ENCODE data around the gene LAMA4.
"Not testable (repeated sequence)": the region's sequence is repeated elsewhere in the genome, so short reads cannot be mapped to it uniquely, and the experiment has no call there.

Gene LAMA4

GRCh38 chr6:112209131-112209530, 45.2 kb downstream of the LAMA4 start:
- no peak for DNase-seq (ENCODE audit: low read depth, low spot score)
- WGBS (ENCODE audit: insufficient coverage, insufficient read length) = no CpG with 5 or more reads among the region's 2 CpGs
- Histone ChIP-seq H3K27me3 (ENCODE audit: control insufficient read depth, insufficient read depth, low read length) (no peaks in the 10 kb centered on the region), H3K27ac (ENCODE audit: low read length) (no peak overlapping the region), H3K36me3 (ENCODE audit: control insufficient read depth, insufficient read depth, low read length) (no peaks in the 10 kb centered on the region), H3K4me1 (ENCODE audit: control insufficient read depth, insufficient read depth, low read length) (no peaks in the 10 kb centered on the region; the same call in 1 of the 2 replicates), H3K4me3 (ENCODE audit: low read length) (no peak overlapping the region), H3K9me3 (ENCODE audit: control insufficient read depth, insufficient read depth, low read length) (no peaks in the 10 kb centered on the region)

GRCh38 chr6:112207776-112208175, 46.6 kb downstream of the LAMA4 start:
- Histone ChIP-seq H3K27ac (ENCODE audit: low read length) (no peak overlapping the region), H3K4me3 (ENCODE audit: low read length) (no peak overlapping the region), H3K4me1 (ENCODE audit: control insufficient read depth, insufficient read depth, low read length) (no peaks in the 10 kb centered on the region; the same call in 1 of the 2 replicates), H3K36me3 (ENCODE audit: control insufficient read depth, insufficient read depth, low read length) (no peaks in the 10 kb centered on the region), H3K27me3 (ENCODE audit: control insufficient read depth, insufficient read depth, low read length) (no peaks in the 10 kb centered on the region), H3K9me3 (ENCODE audit: control insufficient read depth, insufficient read depth, low read length) (no peaks in the 10 kb centered on the region)
- no CpG with 5 or more reads among the region's 2 CpGs for WGBS (ENCODE audit: insufficient coverage, insufficient read length)
- DNase-seq (ENCODE audit: low read depth, low spot score) = no peak

DNA sequence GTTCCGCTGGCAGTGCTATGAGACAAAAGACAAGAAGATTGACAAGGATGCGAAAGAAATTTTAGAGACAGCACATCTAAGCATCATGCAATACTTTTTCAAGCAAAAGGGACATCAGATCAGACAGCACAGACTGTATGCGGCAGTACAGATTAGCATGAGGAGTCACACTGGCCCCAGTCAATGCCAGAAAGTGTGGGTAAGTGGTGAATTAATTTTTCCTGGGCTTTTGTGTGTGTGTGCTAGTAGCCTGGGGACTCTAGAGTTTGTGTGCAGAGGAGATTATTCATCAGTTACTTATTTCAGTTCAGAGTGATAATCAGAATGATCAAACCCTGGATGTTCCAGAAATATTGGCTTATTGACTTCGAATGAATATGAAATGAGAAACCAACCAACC, 47.2 kb downstream of the LAMA4 start:
- Histone ChIP-seq H3K27ac (ENCODE audit: low read length) (no peak overlapping the region), H3K36me3 (ENCODE audit: control insufficient read depth, insufficient read depth, low read length) (no peaks in the 10 kb centered on the region), H3K4me3 (ENCODE audit: low read length) (no peak overlapping the region), H3K4me1 (ENCODE audit: control insufficient read depth, insufficient read depth, low read length) (no peaks in the 10 kb centered on the region; the same call in 1 of the 2 replicates), H3K9me3 (ENCODE audit: control insufficient read depth, insufficient read depth, low read length) (no peaks in the 10 kb centered on the region), H3K27me3 (ENCODE audit: control insufficient read depth, insufficient read depth, low read length) (no peaks in the 10 kb centered on the region)
- WGBS (ENCODE audit: insufficient coverage, insufficient read length) = no CpG with 5 or more reads among the region's 4 CpGs
- DNase-seq (ENCODE audit: low read depth, low spot score) = no peak

- Histone ChIP-seq H3K27ac (ENCODE audit: low read length) (no peak overlapping the region), H3K27me3 (ENCODE audit: control insufficient read depth, insufficient read depth, low read length) (no peaks in the 10 kb centered on the region), H3K36me3 (ENCODE audit: control insufficient read depth, insufficient read depth, low read length) (no peaks in the 10 kb centered on the region), H3K4me1 (ENCODE audit: control insufficient read depth, insufficient read depth, low read length) (no peaks in the 10 kb centered on the region; the same call in 1 of the 2 replicates), H3K9me3 (ENCODE audit: control insufficient read depth, insufficient read depth, low read length) (no peaks in the 10 kb centered on the region), H3K4me3 (ENCODE audit: low read length) (no peak overlapping the region)
- DNase-seq (ENCODE audit: low read depth, low spot score) = no peak
Measured at GRCh38 chr6:112206110-112206458, 48.3 kb downstream of the LAMA4 start.

DNA sequence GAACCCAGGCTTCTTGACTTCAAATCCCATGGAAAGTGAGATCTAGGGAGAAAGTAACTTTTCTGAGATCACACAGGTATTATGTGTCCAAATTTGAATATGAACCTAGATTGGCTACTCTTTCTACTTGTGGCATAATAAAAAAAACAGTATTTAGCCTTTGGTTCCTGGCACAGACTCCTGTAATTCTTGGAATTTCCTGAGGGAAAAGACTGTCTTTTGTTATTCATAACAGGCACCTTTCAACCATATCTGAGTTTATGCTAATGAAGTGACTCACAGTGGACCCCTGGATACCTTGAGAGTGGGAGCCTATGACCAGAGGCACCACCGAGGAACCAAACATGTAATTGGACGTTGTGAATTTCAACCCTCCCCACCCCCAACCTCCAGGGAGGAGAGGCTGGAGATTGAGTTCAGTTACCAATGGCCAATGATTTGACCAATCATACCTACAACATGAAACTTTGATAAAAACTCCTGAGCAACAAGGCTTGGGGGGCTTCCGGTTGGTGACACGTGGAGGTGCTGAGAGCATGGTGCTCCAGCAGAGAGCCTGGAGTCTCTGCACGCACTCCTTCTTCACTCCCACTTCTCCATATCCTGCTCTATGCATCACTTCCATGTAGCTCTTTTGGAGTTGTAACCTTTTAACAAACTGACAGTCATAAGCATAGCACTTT, 48.8 kb downstream of the LAMA4 start:
- no peaks in the 10 kb centered on the region; the same call in 1 of the 2 replicates for H3K4me1 ChIP-seq (ENCODE audit: control insufficient read depth, insufficient read depth, low read length)
- no peaks in the 10 kb centered on the region for H3K36me3 ChIP-seq (ENCODE audit: control insufficient read depth, insufficient read depth, low read length)
- no peaks in the 10 kb centered on the region for H3K27me3 ChIP-seq (ENCODE audit: control insufficient read depth, insufficient read depth, low read length)
- no peak overlapping the region for H3K27ac ChIP-seq (ENCODE audit: low read length)
- H3K9me3 ChIP-seq (ENCODE audit: control insufficient read depth, insufficient read depth, low read length) = no peaks in the 10 kb centered on the region
- no CpG with 5 or more reads among the region's 5 CpGs for WGBS (ENCODE audit: insufficient coverage, insufficient read length)
- peak; percentile 27 for DNase-seq (ENCODE audit: low read depth, low spot score)
- no peak overlapping the region for H3K4me3 ChIP-seq (ENCODE audit: low read length)

- DNase-seq (ENCODE audit: low read depth, low spot score) = no peak
- WGBS (ENCODE audit: insufficient coverage, insufficient read length) = no CpG with 5 or more reads among the region's 4 CpGs
Measured at GRCh38 chr6:112204350-112204706, 50.0 kb downstream of the LAMA4 start.

DNA sequence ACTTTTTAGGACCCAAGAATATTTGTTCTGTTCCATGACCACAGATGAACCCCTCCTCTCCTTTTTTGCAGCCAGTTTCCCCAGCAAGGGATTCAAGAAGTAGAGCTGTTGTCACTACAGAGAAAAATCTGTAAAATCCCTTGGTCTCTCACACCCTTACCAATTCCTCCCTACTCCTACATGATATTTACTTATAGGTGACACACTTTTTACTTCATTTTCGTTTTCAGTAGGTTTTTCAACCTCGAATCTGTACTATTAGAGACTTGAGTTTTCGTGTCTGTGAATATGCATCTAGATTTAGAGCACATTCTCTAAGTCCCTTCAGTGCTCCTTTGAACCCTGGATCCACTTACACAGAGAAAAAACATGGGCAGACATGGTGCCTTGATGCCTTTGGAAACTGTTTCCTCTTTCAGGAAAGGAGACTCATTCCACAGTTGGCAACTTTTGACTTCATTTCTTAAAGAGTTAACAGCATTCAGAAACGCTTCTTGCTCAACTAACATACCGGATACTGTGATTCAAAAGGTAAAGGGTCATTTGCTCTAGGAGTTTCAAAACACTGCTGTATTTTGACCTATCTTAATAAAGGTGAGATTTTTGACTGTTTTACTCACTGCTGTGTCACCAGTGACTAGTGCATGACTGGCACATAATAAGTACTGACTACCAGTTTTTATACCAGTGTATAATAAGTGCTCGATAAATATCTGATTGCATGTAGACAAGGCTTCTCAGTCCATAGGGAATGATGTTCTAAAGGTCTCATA, 50.6 kb downstream of the LAMA4 start:
- Histone ChIP-seq H3K4me3 (ENCODE audit: low read length) (no peak overlapping the region), H3K27me3 (ENCODE audit: control insufficient read depth, insufficient read depth, low read length) (no peaks in the 10 kb centered on the region), H3K9me3 (ENCODE audit: control insufficient read depth, insufficient read depth, low read length) (no peaks in the 10 kb centered on the region), H3K27ac (ENCODE audit: low read length) (no peak overlapping the region), H3K4me1 (ENCODE audit: control insufficient read depth, insufficient read depth, low read length) (no peaks in the 10 kb centered on the region; the same call in 1 of the 2 replicates), H3K36me3 (ENCODE audit: control insufficient read depth, insufficient read depth, low read length) (no peaks in the 10 kb centered on the region)
- no CpG with 5 or more reads among the region's 6 CpGs for WGBS (ENCODE audit: insufficient coverage, insufficient read length)
- no peak for DNase-seq (ENCODE audit: low read depth, low spot score)

More at GRCh38 chr6:112204350-112204706, 50.0 kb downstream of the LAMA4 start:
- H3K27me3 ChIP-seq (ENCODE audit: control insufficient read depth, insufficient read depth, low read length) = no peaks in the 10 kb centered on the region
- no peak overlapping the region for H3K27ac ChIP-seq (ENCODE audit: low read length)
- H3K4me3 ChIP-seq (ENCODE audit: low read length) = no peak overlapping the region
- no peaks in the 10 kb centered on the region for H3K9me3 ChIP-seq (ENCODE audit: control insufficient read depth, insufficient read depth, low read length)
- H3K36me3 ChIP-seq (ENCODE audit: control insufficient read depth, insufficient read depth, low read length) = no peaks in the 10 kb centered on the region
- no peaks in the 10 kb centered on the region; the same call in 1 of the 2 replicates for H3K4me1 ChIP-seq (ENCODE audit: control insufficient read depth, insufficient read depth, low read length)

DNA sequence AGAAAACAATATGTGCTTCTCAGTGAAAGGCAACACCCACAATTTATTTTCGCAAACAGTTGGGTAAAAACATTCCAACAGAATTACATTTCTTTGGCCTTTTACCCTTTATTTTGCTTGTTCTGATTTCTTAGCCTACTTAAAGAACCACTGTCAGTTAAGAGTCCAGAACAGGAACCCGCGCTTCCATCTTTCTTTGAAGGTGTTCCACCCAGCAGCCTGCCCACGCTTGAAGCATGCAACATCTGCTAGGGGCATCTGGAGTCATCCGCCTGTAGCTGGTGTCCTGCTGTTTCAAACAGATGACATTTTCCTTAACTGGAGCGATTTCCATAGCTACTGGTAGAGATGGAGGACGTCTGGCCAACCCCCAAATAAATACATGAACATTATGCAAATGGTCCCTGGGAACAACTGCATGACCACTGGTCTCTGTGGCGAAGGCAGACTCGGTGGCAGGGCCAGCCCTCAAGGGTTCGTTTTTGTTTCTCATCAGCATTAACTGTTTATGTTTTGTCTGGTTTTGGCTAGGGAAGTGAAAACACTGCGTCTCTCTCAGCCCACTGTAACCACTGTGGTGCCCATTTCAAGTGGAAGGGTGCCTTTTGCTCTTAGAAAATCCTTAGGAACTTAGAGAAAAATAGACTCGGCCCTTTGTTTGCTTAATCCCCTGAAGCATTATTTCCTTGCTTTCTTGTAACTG, 51.6 kb downstream of the LAMA4 start:
- Histone ChIP-seq H3K9me3 (ENCODE audit: control insufficient read depth, insufficient read depth, low read length) (no peaks in the 10 kb centered on the region), H3K4me3 (ENCODE audit: low read length) (no peak overlapping the region), H3K36me3 (ENCODE audit: control insufficient read depth, insufficient read depth, low read length) (no peaks in the 10 kb centered on the region), H3K27me3 (ENCODE audit: control insufficient read depth, insufficient read depth, low read length) (no peaks in the 10 kb centered on the region), H3K27ac (ENCODE audit: low read length) (no peak overlapping the region), H3K4me1 (ENCODE audit: control insufficient read depth, insufficient read depth, low read length) (no peaks in the 10 kb centered on the region; the same call in 1 of the 2 replicates)
- DNase-seq (ENCODE audit: low read depth, low spot score) = no peak
- no CpG with 5 or more reads among the region's 12 CpGs for WGBS (ENCODE audit: insufficient coverage, insufficient read length)

DNA sequence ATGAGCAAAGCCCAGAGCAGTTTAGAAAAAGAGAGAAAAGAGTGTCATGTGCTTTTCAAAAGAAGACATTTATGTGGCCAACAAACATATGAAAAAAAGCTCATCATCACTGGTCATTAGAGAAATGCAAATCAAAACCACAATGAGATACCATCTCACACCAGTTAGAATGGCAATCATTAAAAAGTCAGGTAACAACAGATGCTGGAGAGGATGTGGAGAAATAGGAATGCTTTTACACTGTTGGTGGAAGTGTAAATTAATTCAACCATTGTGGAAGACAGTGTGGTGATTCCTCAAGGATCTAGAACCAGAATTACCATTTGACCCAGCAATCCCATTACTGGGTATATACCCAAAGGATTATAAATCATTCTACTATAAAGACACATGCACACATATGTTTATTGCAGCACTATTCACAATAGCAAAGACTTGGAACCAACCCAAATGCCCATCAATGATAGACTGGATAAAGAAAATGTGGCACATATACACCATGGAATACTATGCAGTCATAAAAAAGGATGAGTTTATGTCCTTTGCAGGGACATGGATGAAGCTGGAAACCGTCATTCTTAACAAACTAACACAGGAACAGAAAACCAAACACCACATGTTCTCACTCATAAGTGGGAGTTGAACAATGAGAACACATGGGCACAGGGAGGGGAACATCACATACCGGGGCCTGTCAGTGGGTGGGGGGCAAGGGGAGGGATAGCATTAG, 54.0 kb downstream of the LAMA4 start:
- DNase-seq (ENCODE audit: low read depth, low spot score) = not testable (repeated sequence)
- no CpG with 5 or more reads among the region's 2 CpGs for WGBS (ENCODE audit: insufficient coverage, insufficient read length)

GRCh38 chr6:112199001-112199403, 55.4 kb downstream of the LAMA4 start:
- no peak overlapping the region for H3K27ac ChIP-seq (ENCODE audit: low read length)
- H3K4me3 ChIP-seq (ENCODE audit: low read length) = no peak overlapping the region
- H3K36me3 ChIP-seq (ENCODE audit: control insufficient read depth, insufficient read depth, low read length) = no peaks in the 10 kb centered on the region
- no peaks in the 10 kb centered on the region; the same call in 1 of the 2 replicates for H3K4me1 ChIP-seq (ENCODE audit: control insufficient read depth, insufficient read depth, low read length)
- no peaks in the 10 kb centered on the region for H3K27me3 ChIP-seq (ENCODE audit: control insufficient read depth, insufficient read depth, low read length)
- DNase-seq (ENCODE audit: low read depth, low spot score) = no peak
- no CpG with 5 or more reads among the region's 3 CpGs for WGBS (ENCODE audit: insufficient coverage, insufficient read length)
- no peaks in the 10 kb centered on the region for H3K9me3 ChIP-seq (ENCODE audit: control insufficient read depth, insufficient read depth, low read length)

More for the DNA sequence above, 54.0 kb downstream of the LAMA4 start:
- H3K4me1 ChIP-seq (ENCODE audit: control insufficient read depth, insufficient read depth, low read length); H3K27me3 ChIP-seq (ENCODE audit: control insufficient read depth, insufficient read depth, low read length); H3K27ac ChIP-seq (ENCODE audit: low read length); H3K36me3 ChIP-seq (ENCODE audit: control insufficient read depth, insufficient read depth, low read length); H3K4me3 ChIP-seq (ENCODE audit: low read length); H3K9me3 ChIP-seq (ENCODE audit: control insufficient read depth, insufficient read depth, low read length): not testable (repeated sequence)
